ENCODE measurements around the gene RIPK4. TPM values are rescaled to one million over a fixed set of nuclear protein-coding genes. Genes with fewer than 3 reads are reported as not detected.

The RIPK4 gene
- total RNA-seq, 1 donor from 2014 or later, result 11.3 TPM

DNA sequence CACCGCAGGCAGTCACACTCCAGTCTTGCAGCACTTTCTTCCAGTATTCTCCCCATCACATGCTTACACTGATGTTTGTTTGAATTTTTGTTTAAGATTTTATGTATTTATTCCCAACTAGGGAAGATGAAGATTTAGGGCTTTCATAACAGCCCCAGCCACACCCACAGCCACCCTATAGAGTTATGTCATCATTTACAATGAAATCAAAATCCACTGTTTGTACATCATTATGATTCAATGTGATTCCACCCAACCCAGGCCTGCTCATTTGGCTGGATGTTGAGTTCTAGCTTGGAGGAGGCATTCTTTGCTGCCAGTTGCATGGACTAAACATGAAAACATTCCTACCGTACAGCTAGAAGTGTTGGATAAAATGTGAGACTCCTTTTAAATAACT, 35.8 kb downstream of the RIPK4 start:
- TF ChIP-seq, protein P1, sequence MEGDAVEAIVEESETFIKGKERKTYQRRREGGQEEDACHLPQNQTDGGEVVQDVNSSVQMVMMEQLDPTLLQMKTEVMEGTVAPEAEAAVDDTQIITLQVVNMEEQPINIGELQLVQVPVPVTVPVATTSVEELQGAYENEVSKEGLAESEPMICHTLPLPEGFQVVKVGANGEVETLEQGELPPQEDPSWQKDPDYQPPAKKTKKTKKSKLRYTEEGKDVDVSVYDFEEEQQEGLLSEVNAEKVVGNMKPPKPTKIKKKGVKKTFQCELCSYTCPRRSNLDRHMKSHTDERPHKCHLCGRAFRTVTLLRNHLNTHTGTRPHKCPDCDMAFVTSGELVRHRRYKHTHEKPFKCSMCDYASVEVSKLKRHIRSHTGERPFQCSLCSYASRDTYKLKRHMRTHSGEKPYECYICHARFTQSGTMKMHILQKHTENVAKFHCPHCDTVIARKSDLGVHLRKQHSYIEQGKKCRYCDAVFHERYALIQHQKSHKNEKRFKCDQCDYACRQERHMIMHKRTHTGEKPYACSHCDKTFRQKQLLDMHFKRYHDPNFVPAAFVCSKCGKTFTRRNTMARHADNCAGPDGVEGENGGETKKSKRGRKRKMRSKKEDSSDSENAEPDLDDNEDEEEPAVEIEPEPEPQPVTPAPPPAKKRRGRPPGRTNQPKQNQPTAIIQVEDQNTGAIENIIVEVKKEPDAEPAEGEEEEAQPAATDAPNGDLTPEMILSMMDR (IDR thresholded peaks at IDR 0.05), result no peak
- Mint-ChIP-seq H3K9me3 (ENCODE audit: low read depth) (peaks cover 18% of the 10 kb centered on the region), H3K27me3 (ENCODE audit: low read depth) (peaks cover 2% of the 10 kb centered on the region), H3K36me3 (ENCODE audit: low read depth) (peaks cover 8% of the 10 kb centered on the region), H3K4me3 (ENCODE audit: unreplicated experiment) (no peak overlapping the region), H3K27ac (ENCODE audit: unreplicated experiment) (no peak overlapping the region), H3K4me1 (ENCODE audit: low read depth) (peaks cover 22% of the 10 kb centered on the region)
- DNase-seq (ENCODE audit: low spot score), result no peak

DNA sequence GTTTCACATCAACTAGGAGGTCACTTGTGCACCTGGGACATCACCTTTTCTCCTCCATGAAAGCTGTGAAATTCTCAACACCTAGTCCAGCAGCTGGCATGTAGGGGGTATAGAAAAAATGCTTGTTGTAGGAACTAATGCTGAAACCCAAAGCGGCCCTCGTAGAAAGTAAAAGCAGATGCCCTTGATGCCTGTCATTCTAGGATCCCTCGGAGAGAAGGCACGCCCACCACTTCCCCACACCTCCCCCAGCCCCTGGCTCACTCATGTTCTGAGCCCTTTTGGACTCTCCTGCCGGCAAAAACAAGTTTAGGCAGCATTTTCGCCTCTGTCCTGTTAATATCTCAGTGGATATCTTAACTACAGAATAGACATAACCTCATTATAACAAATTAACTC, 36.5 kb downstream of the RIPK4 start:
- no peak for DNase-seq (ENCODE audit: low spot score)
- H3K4me3 Mint-ChIP-seq (ENCODE audit: unreplicated experiment), result no peak overlapping the region
- TF ChIP-seq, protein P1 (IDR thresholded peaks at IDR 0.05), result no peak
- H3K27ac Mint-ChIP-seq (ENCODE audit: unreplicated experiment), result no peak overlapping the region
- peaks cover 2% of the 10 kb centered on the region for H3K27me3 Mint-ChIP-seq (ENCODE audit: low read depth)
- H3K4me1 Mint-ChIP-seq (ENCODE audit: low read depth), result peaks cover 22% of the 10 kb centered on the region
- H3K9me3 Mint-ChIP-seq (ENCODE audit: low read depth), result peaks cover 18% of the 10 kb centered on the region
- H3K36me3 Mint-ChIP-seq (ENCODE audit: low read depth), result peaks cover 7% of the 10 kb centered on the region

DNA sequence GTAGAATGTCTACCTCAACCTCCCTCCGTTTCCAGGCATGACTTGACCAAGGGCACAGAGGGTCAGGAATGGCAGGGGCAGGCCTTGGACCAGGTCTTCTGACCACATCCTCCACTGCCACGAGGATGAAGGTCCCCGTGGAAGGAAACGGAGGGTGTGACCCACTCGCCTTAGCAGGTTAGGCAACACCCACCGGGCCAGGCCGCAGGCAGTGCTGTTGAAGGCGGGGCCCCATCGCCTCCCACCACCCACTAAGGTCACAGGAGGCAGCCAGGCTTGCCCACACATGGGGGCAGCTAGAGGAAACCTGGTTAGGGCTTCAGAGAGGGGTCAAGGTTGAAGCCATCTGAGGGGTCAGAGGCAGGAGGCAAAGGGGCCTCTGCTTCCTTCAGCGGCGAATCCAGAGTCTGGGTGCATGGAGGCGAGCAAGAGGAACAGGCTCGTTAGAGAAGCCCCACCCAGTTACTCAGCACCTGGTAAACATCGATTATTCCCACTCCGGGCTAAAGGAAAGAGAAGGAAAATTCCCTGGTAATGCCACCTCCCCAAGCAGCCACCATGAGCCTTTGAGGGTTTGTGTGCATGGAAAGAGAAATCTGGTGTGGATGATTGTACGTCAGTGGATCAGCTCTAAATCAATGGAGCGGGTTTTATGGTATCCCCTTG, 37.0 kb downstream of the RIPK4 start:
- DNase-seq (ENCODE audit: low spot score), result peak; percentile 88
- Mint-ChIP-seq H3K4me3 (ENCODE audit: unreplicated experiment) (no peak overlapping the region), H3K27ac (ENCODE audit: unreplicated experiment) (no peak overlapping the region), H3K36me3 (ENCODE audit: low read depth) (peaks cover 7% of the 10 kb centered on the region), H3K9me3 (ENCODE audit: low read depth) (peaks cover 18% of the 10 kb centered on the region), H3K27me3 (ENCODE audit: low read depth) (peaks cover 2% of the 10 kb centered on the region), H3K4me1 (ENCODE audit: low read depth) (peaks cover 22% of the 10 kb centered on the region)
- TF ChIP-seq, protein P1 (IDR thresholded peaks at IDR 0.05), result no peak

DNA sequence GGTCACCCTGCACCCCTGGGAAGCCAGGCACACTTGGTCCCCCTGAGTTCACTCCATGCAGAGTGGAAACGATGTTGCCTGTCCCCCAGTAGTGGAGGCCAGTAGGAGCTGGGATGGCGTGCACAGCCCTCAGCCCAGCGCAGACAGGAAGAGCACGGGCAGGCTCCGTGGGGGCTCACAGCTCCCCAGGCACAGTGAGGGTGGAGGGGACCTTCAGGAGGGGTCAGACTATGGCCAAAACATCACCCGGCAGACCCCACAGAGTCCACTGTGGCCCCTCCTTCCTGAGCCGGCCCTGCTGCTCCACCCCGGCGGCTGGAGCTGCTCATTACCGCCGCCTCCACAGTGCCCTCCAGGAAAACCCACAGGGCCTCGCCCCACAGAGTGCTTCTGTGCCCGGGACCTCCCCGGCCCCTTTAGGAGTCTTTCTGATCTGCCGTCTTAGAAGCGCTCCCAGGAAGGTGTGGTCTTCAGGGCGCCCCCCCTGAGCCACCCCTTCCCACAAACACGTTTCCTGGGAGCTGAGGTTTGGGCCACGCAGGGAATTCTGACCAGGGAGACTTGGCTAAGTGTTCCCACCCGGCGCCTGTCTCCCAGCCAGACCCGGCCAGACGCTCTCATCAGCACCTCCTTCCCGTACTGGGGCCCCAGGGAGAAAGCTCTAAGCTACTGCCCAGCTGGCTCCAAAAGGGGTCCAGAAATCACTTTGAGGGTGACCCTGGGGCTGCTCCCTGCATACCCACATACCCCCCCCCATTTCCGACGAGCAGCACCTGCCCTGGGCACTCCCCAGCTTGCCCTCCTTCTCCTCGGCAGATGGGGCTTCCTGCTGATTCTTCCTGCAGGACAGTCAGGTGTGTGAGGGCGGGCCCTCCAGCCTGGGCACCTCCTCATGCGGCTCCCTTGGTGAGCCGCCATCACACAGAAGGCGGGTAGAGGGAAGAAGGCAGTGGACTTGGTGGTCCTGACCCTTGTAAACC, 38.8 kb downstream of the RIPK4 start:
- Mint-ChIP-seq H3K4me3 (ENCODE audit: unreplicated experiment) (no peak overlapping the region), H3K36me3 (ENCODE audit: low read depth) (peaks cover 7% of the 10 kb centered on the region), H3K9me3 (ENCODE audit: low read depth) (peaks cover 17% of the 10 kb centered on the region), H3K27me3 (ENCODE audit: low read depth) (peaks cover under 1% of the 10 kb centered on the region), H3K27ac (ENCODE audit: unreplicated experiment) (peak overlapping the region; percentile 54), H3K4me1 (ENCODE audit: low read depth) (peaks cover 22% of the 10 kb centered on the region)
- TF ChIP-seq, protein P1 (IDR thresholded peaks at IDR 0.05), result no peak
- peak; percentile 58 for DNase-seq (ENCODE audit: low spot score)

Measured in chondrocyte (in vitro differentiated cells).